ENCODE results near the gene LNX1.

Gene LNX1

GRCh38 chr4:53591372-53591892 is at the start of gene LNX1:
Gene LNX1, minus strand, starts transcription at chr4:53591486. Its CDS starts 17,484 bp downstream, at chr4:53574002.
- DNase-seq (ENCODE audit: low read depth in 3 of 3): no peak

GRCh38 chr4:53640576-53641453 is 49.5 kb upstream of the LNX1 start:
- no peak for DNase-seq (ENCODE audit: low read depth in 3 of 3)

DNA sequence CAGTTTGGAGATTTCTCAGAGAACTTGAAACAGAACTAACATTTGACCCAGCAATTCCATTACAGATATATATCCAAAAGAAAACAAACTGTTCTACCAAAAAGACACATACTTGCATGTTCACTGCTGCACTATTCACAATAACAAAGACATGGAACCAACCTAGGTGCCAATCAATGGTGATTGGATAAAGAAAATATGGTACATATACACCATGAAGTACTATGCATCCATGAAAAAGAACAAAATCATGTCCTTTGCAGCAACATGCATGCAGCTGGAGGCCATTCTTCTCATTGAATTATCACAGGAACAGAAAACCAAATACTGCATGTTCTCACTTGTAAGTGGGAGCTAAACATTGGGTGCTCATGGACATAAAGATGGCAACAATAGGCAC is 47.6 kb upstream of the LNX1 start:
- DNase-seq (ENCODE audit: low read depth in 3 of 3): no peak

DNA sequence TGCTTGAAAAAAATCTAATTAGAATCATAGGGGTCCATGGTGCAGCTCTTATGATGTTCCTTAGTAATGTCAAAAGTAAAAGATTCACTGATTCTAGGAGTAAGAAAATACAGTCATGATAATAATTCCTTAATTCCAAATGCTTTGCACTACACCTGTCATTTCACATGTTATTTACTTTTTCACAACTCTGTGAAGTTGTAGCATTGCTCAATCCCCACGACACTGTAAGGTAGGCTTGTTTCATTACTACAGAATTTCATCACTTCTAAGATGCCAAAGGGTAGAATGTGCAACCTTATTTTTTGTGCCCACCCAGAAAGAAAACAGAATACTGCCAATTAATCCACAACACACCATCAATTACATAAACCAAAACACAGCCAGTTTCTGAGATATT is 46.1 kb upstream of the LNX1 start:
- no peak for DNase-seq (ENCODE audit: low read depth in 3 of 3)

DNA sequence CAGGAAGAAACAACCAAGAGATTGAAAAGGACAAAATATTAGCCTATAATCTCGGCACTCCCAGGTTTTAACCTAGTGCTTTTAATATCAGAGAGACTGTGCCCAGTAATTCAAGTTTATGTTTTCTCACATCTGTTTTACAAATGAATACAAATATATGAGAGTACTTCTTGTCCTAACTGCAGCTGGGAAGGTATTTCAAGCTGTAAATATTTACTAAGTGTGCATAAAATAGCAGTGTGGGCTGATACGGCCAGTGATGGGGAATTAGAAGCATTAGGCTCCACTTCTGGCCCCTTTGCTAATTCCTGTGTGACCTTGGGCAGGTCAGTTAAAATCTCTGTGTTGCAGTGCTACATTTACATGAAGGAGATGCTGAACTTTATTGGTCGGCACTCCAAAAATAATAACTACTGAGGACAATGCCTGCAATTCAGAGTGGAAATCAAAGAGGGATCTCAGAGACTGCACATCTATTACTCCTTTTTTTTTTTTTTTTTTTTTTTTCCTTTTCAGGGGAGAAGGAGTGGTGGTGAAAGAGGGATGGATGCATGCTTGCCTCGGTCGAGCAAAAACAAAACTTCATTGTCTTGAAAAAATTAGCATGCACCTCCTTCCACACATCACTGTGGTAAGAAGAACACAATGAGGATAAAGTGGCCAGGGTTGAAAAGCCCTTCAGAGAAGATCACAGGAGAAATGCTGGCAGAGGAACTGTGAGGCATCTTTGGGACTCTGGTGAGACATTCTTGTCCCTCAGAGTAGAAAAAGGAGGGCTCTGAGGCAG is 44.6 kb upstream of the LNX1 start:
- no peak for DNase-seq (ENCODE audit: low read depth in 3 of 3)

DNA sequence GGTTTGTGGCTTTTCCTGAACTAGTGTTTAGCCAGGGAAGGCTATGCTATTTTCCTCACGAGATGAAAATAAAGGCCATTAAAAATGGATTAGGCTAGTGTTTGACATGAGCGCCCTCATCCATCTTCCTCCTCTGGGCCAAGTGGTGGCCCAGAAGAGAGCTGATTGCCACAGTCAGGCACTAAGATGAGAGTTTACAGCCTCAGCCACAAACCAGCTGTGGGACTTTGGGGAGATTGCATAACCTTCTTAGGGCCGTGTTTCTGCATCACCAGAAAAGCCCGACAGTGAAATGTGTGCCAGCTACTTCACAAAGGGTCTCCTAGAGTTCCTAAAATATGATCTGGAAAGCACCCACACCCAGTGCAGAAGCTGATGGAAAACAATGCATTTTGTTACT is 42.3 kb upstream of the LNX1 start:
- DNase-seq (ENCODE audit: low read depth in 3 of 3): no peak

GRCh38 chr4:53629296-53629695 is 38.0 kb upstream of the LNX1 start:
- no peak for DNase-seq (ENCODE audit: low read depth in 3 of 3)

DNA sequence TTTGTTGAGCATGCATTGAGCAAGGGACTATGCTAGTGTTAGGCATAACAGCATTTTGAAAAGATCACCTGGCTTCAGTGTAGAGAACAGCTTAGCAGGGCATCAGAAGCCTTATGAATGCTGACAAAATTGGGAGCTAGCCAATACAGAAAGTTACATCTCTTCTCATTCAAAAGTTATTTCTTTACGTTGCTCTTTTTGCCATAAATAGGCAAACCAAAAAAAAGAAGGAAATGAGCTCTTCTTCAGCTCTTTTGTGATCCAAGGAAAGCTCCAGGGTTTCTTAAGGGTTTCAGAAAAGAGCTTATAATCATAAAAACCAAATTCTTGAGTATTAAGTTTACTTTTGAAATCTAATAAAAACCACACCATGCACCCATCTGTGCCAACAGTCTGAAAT is 35.2 kb upstream of the LNX1 start:
- no peak for DNase-seq (ENCODE audit: low read depth in 3 of 3)

DNA sequence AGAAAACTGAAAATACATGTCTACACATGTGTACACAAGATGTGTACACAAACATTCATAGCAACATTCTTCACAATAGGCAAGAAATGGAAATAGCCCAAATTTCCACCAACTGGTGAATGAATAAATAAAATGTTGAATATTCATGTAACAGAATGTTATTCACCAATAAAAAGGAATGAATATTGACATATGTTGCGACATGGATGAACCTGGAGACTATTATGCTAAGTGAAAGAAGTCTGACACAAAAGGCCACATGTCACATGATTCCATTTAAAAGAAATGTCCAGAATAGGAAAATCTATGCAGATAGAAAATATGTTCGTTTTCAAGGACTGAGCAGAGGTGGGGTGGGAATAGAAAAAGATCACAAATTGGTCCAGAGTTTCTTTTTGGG is 34.6 kb upstream of the LNX1 start:
- no peak for DNase-seq (ENCODE audit: low read depth in 3 of 3)

GRCh38 chr4:53622739-53623151 is 31.5 kb upstream of the LNX1 start:
- DNase-seq (ENCODE audit: low read depth in 3 of 3): no peak

- DNase-seq (ENCODE audit: low read depth in 3 of 3): no peak
These were observed 29.7 kb upstream of the LNX1 start for GRCh38 chr4:53620956-53621355.

DNA sequence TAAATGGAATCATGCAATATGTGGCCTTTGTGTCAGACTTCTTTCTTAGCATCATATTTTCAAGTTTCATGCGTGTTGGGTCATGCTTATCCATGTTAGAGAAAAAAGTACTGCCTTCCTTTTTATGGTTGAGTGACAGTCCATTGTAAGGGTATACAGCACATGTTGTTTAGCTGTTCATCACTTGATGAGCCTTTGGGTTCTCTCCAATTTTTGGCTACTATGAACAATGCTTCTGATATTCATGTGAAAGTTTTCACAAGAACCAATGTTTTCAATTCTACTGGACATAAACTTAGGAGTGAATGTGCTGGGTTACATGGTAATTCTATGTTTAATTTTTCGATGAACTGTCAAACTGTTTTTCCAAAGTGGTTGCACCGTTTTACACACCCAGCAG is 28.1 kb upstream of the LNX1 start:
- DNase-seq (ENCODE audit: low read depth in 3 of 3): no peak

GRCh38 chr4:53618321-53618720 is 27.0 kb upstream of the LNX1 start:
- DNase-seq (ENCODE audit: low read depth in 3 of 3): no peak

GRCh38 chr4:53617101-53617680 is 25.9 kb upstream of the LNX1 start:
- no peak for DNase-seq (ENCODE audit: low read depth in 3 of 3)

DNA sequence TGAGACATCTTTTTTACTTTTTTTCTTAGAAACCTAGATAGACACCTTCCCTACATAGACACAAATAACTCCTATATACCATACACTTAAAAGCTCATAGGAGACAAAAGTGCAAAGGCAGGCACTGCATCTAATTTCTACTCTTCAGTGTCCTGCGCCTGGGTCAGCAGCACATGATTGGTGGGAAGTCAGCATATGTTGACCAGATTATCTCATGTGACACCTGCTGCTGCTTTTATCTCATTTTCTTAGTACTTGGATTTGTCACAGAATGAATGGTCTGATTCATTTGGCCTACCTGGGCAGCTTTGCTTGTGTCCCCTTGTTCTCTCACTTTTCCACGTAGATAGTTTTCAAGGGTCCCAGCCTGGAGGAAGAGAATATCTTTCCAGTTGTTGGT is 24.9 kb upstream of the LNX1 start:
- no peak for DNase-seq (ENCODE audit: low read depth in 3 of 3)

DNA sequence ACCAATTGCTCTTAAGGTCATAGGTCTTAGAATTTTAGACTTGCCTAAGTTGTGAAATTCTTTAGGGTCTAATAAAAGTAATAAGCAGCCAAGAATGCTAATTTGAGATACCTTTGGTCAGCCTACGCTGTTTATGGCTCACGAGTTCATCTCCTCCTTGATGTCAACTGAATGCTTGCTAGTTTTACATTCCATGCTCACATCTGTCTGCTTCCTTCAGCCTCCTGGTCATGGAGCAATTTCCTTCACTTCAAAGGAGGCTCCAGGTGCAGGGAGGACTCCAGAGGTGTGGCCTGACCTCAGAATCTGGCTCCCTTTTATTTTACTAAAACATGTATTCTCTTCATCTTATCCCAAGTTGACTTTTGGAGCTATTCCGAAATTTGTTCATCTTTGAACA is 23.3 kb upstream of the LNX1 start:
- DNase-seq (ENCODE audit: low read depth in 3 of 3): no peak

DNA sequence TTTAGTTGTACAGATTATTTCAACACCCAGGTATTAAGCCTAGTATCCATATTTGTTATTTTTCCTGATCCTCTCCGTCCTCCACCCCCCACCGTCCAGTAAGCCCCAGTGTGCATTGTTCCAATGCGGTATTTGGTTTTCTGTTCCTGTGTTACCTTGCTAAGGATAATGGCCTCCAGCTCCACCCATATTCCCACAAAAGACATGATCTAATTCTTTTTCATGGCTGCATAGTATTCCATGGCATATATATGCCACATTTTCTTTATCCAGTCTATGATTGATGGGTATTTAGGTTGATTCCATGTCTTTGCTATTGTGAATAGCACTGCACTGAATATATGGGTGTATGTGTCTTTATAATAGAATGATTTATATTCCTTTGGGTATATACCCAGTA is 22.1 kb upstream of the LNX1 start:
- no peak for DNase-seq (ENCODE audit: low read depth in 3 of 3)

DNA sequence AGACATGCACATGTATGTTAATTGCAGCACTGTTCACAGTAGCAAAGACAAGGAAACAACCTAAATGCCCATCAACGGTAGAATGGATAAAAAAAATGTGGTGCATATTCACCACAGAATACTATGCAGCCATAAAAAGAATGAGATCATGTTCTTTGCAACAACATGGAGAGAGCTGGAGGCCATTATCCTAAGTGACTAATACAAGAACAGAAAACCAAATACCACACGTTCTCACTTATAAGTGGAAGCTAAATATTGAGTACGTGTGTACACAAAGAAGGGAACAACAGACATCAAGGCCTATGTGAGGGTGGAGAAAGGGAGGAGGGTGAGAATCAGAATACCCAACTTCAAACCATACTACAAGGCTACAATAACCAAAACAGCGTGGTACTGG is 17.4 kb upstream of the LNX1 start:
- DNase-seq (ENCODE audit: low read depth in 3 of 3): no peak

- no peak for DNase-seq (ENCODE audit: low read depth in 3 of 3)
These were observed 17.0 kb upstream of the LNX1 start for GRCh38 chr4:53608242-53608641.

- DNase-seq (ENCODE audit: low read depth in 3 of 3): no peak
These were observed 14.5 kb upstream of the LNX1 start for GRCh38 chr4:53605783-53606182.

GRCh38 chr4:53602390-53602789 is 11.1 kb upstream of the LNX1 start:
- DNase-seq (ENCODE audit: low read depth in 3 of 3): no peak

GRCh38 chr4:53601251-53601764 is 10.0 kb upstream of the LNX1 start:
- DNase-seq (ENCODE audit: low read depth in 3 of 3): no peak
